NCI-H2081 treated with DMSO at 0.1 percent for 48 hours (cell line): ENCODE data around the gene ZDHHC9.

Experiments used
- DNase-seq: peaks from one replicate; lab custom pipeline; 2025; lab: John Stamatoyannopoulos, UW

Gene ZDHHC9

GRCh38 chrX:129818123-129818522 is 25.6 kb downstream of the ZDHHC9 start:
- no peak for DNase-seq

GRCh38 chrX:129813662-129814368 is 29.9 kb downstream of the ZDHHC9 start:
- no peak for DNase-seq

GRCh38 chrX:129808829-129809796 is 34.6 kb downstream of the ZDHHC9 start:
- DNase-seq = no peak

- no peak for DNase-seq
Measured at GRCh38 chrX:129808158-129808828, 35.4 kb downstream of the ZDHHC9 start.

GRCh38 chrX:129804806-129805205 is 38.9 kb downstream of the ZDHHC9 start:
- no peak for DNase-seq

GRCh38 chrX:129802863-129803262 is 40.8 kb downstream of the ZDHHC9 start:
- no peak for DNase-seq

GRCh38 chrX:129800186-129800585 is 43.5 kb downstream of the ZDHHC9 start:
- no peak for DNase-seq

GRCh38 chrX:129798888-129799287 is 44.8 kb downstream of the ZDHHC9 start:
- DNase-seq = no peak

GRCh38 chrX:129798456-129798855 is 45.2 kb downstream of the ZDHHC9 start:
- DNase-seq = no peak

GRCh38 chrX:129797251-129797906 is 46.3 kb downstream of the ZDHHC9 start:
- DNase-seq = no peak

- no peak for DNase-seq
Measured at GRCh38 chrX:129795584-129795983, 48.1 kb downstream of the ZDHHC9 start.

- DNase-seq = no peak
Measured at GRCh38 chrX:129793604-129794191, 50.0 kb downstream of the ZDHHC9 start.

GRCh38 chrX:129792586-129793291 is 50.9 kb downstream of the ZDHHC9 start:
- DNase-seq = no peak

- no peak for DNase-seq
Measured at GRCh38 chrX:129791961-129792570, 51.6 kb downstream of the ZDHHC9 start.

- no peak for DNase-seq
Measured at GRCh38 chrX:129791336-129791735, 52.4 kb downstream of the ZDHHC9 start.

- DNase-seq = no peak
Measured at GRCh38 chrX:129790808-129791207, 52.9 kb downstream of the ZDHHC9 start.

GRCh38 chrX:129790146-129790545 is 53.5 kb downstream of the ZDHHC9 start:
- no peak for DNase-seq

GRCh38 chrX:129788527-129788926 is 55.2 kb downstream of the ZDHHC9 start:
- DNase-seq = no peak

- DNase-seq = no peak
Measured at GRCh38 chrX:129787336-129788055, 56.2 kb downstream of the ZDHHC9 start.

- no peak for DNase-seq
Measured at GRCh38 chrX:129786210-129786651, 57.5 kb downstream of the ZDHHC9 start.
